ENCODE data around the gene PLXNA4.

The PLXNA4 gene

DNA sequence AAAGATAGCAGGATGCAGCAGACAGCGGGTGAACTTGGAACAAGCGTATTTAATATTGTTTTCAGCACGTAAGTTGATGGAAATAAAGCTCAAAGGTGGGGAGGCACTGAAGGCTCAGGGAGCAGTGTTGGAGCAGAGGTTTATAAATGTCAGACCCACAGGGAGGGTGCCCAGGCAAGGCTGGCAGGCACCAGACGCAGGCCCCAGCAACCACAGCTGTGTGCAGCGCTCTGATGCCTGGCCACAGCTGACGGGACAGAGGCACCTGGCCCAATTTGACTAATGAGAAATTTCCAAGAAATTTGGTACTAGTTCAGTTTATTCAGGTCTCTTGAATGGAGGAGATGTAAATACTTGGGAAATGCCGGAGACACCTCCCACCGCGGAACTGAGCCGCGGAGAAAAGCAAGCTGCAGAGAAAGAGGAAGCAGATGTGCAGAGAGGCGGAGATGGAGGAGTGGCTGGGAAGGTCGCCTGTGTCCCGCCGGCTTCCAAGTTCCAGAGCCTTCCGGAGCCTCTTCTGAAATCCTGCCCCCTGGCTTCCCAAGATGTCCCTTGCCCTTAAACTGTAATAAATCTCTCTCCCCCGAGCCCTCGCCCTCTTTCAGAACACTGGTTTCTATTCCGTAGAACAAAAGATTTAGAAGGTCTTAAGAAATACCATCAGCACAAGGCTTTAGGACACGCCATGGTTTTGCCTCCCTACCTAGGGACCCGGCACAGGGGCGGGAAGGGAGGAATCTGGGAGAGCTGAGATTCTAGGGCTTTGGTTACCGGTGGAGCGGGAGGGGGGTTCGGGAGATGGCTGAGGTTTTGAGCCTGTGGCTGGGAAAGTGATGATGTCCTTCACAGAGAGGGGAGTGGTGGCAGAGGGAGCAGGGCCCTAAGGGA, 38.4 kb upstream of the PLXNA4 start:
- Histone ChIP-seq H3K4me3 (ENCODE audit: insufficient read depth, low read length, poor library complexity, severe bottlenecking) (no peak overlapping the region), H3K36me3 (ENCODE audit: low read length) (no peaks in the 10 kb centered on the region), H3K27me3 (ENCODE audit: low read length) (no peaks in the 10 kb centered on the region; the same call in 1 of the 2 replicates), H3K9me2 (replicated peaks; ENCODE audit: insufficient read depth, low read length) (no peaks in the 10 kb centered on the region), H3K27ac (ENCODE audit: low read depth, low read length) (no peak overlapping the region), H3K9ac (ENCODE audit: low read length) (no peak overlapping the region), H3K9me3 (ENCODE audit: insufficient read depth, low read length) (no peaks in the 10 kb centered on the region), H2AFZ (ENCODE audit: low read depth, low read length, severe bottlenecking) (no peak overlapping the region), H3F3A (ENCODE audit: insufficient read depth) (no peaks in the 10 kb centered on the region), H4K20me1 (ENCODE audit: low read depth, low read length) (no peaks in the 10 kb centered on the region), H3K79me2 (ENCODE audit: insufficient read depth, low read length) (no peaks in the 10 kb centered on the region), H3K4me2 (ENCODE audit: low read depth, low read length, poor library complexity, severe bottlenecking) (no peak overlapping the region)
- TF ChIP-seq EZH2phosphoT487 (conservative IDR thresholded peaks at IDR 0.05; ENCODE audit: low read length), result no peak
- TF ChIP-seq, protein P1, sequence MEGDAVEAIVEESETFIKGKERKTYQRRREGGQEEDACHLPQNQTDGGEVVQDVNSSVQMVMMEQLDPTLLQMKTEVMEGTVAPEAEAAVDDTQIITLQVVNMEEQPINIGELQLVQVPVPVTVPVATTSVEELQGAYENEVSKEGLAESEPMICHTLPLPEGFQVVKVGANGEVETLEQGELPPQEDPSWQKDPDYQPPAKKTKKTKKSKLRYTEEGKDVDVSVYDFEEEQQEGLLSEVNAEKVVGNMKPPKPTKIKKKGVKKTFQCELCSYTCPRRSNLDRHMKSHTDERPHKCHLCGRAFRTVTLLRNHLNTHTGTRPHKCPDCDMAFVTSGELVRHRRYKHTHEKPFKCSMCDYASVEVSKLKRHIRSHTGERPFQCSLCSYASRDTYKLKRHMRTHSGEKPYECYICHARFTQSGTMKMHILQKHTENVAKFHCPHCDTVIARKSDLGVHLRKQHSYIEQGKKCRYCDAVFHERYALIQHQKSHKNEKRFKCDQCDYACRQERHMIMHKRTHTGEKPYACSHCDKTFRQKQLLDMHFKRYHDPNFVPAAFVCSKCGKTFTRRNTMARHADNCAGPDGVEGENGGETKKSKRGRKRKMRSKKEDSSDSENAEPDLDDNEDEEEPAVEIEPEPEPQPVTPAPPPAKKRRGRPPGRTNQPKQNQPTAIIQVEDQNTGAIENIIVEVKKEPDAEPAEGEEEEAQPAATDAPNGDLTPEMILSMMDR (IDR thresholded peaks at IDR 0.05; ENCODE audit: insufficient read depth, low read length, poor library complexity, severe bottlenecking), result no peak

DNA sequence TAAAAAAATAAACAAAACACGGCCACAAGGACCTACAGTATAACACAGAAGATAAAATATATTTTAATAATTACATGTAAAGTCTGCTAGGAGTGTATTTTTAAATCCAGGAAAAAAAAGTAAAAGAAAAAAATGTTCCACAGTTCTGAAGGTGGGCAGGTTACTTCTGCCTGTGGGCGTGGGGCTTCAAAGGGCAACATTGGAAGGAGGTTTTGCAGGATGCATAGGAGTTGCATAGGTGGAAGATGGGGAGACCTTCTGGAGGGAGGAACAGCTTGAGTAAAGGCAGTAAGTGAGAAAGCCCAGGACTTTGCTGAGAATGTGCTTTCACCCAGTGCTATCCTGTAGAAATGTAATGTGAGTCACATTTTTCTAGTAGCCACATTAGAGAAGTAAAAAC, 37.5 kb upstream of the PLXNA4 start:
- Histone ChIP-seq H3K9ac (ENCODE audit: low read length) (no peak overlapping the region), H3K4me2 (ENCODE audit: low read depth, low read length, poor library complexity, severe bottlenecking) (no peak overlapping the region), H4K20me1 (ENCODE audit: low read depth, low read length) (no peaks in the 10 kb centered on the region), H3K4me3 (ENCODE audit: insufficient read depth, low read length, poor library complexity, severe bottlenecking) (no peak overlapping the region), H3F3A (ENCODE audit: insufficient read depth) (no peaks in the 10 kb centered on the region), H3K27ac (ENCODE audit: low read depth, low read length) (no peak overlapping the region), H3K27me3 (ENCODE audit: low read length) (no peaks in the 10 kb centered on the region; the same call in 1 of the 2 replicates), H3K79me2 (ENCODE audit: insufficient read depth, low read length) (no peaks in the 10 kb centered on the region), H2AFZ (ENCODE audit: low read depth, low read length, severe bottlenecking) (no peak overlapping the region), H3K9me3 (ENCODE audit: insufficient read depth, low read length) (no peaks in the 10 kb centered on the region), H3K9me2 (replicated peaks; ENCODE audit: insufficient read depth, low read length) (no peaks in the 10 kb centered on the region), H3K36me3 (ENCODE audit: low read length) (no peaks in the 10 kb centered on the region)
- TF ChIP-seq, protein P1 (IDR thresholded peaks at IDR 0.05; ENCODE audit: insufficient read depth, low read length, poor library complexity, severe bottlenecking), result no peak
- no peak for TF ChIP-seq EZH2phosphoT487 (conservative IDR thresholded peaks at IDR 0.05; ENCODE audit: low read length)

DNA sequence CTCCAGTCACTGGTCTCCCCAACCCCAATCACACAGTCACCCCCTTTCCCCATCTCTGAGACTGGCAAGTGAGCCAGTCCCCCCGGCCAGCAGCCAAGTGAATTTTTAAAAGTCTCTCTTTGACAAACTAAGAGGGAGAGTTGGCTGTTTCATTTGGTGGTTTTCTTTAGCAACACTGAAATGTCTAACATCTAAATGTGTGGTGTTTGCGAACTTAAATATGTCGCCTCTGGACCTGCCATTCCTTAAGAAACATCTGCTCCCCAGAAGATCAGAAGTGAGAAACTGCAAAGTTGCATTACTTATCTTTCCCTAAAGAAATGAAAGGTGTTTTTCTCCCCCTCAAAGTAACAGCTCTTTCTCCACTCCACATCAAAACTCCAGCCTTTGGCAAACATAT, 34.7 kb upstream of the PLXNA4 start:
- Histone ChIP-seq H3K36me3 (ENCODE audit: low read length) (no peaks in the 10 kb centered on the region), H3K27ac (ENCODE audit: low read depth, low read length) (no peak overlapping the region), H3K9ac (ENCODE audit: low read length) (no peak overlapping the region), H3K79me2 (ENCODE audit: insufficient read depth, low read length) (no peaks in the 10 kb centered on the region), H3K9me2 (replicated peaks; ENCODE audit: insufficient read depth, low read length) (no peaks in the 10 kb centered on the region), H2AFZ (ENCODE audit: low read depth, low read length, severe bottlenecking) (no peak overlapping the region), H3F3A (ENCODE audit: insufficient read depth) (no peaks in the 10 kb centered on the region), H4K20me1 (ENCODE audit: low read depth, low read length) (no peaks in the 10 kb centered on the region), H3K4me2 (ENCODE audit: low read depth, low read length, poor library complexity, severe bottlenecking) (no peak overlapping the region), H3K9me3 (ENCODE audit: insufficient read depth, low read length) (no peaks in the 10 kb centered on the region), H3K4me3 (ENCODE audit: insufficient read depth, low read length, poor library complexity, severe bottlenecking) (no peak overlapping the region), H3K27me3 (ENCODE audit: low read length) (no peaks in the 10 kb centered on the region; the same call in 1 of the 2 replicates)
- TF ChIP-seq EZH2phosphoT487 (conservative IDR thresholded peaks at IDR 0.05; ENCODE audit: low read length), result no peak
- TF ChIP-seq, protein P1 (IDR thresholded peaks at IDR 0.05; ENCODE audit: insufficient read depth, low read length, poor library complexity, severe bottlenecking), result no peak
